Panc1 (cell line): ENCODE data around the gene POLQ. TPM values are rescaled to one million over a fixed set of nuclear protein-coding genes. Genes with fewer than 3 reads are reported as not detected.

Experiments used
- ATAC-seq: fragments of 200-7000 bp; cut with Tn5 transposase; 2 replicates; pipeline ENCODE4 v1.9.1; 2020; ENCODE audit warnings: mild to moderate bottlenecking, moderate library complexity
- BruUV-seq: library from RNA; stranded (reverse); fragments of 400-500 nt; replicated peaks from 2 replicates; lab custom pipeline; 2021; lab: Mats Ljungman, UMichigan
- CTCF ChIA-PET: fragments of 300-600 bp; sonication (Branson Sonifier 250); formaldehyde crosslinking; loops from one replicate; lab custom pipeline; 2022; ENCODE audit warnings: antibody characterized with exemption; lab: Charles Lee
- POLR2A ChIA-PET: fragments of 300-600 bp; sonication (Branson Sonifier 250); formaldehyde crosslinking; loops from one replicate; lab custom pipeline; 2022; ENCODE audit warnings: antibody characterized with exemption; lab: Charles Lee
- DNase-seq: peaks from one replicate; pipeline ENCODE4 v3.0.0-alpha.2; 2010; ENCODE audit warnings: low read depth, low spot score
- H3K27ac ChIP-seq: 2 replicates; pipeline ENCODE4 v1.5.1; 2011; ENCODE audit warnings: mild to moderate bottlenecking, low read length, inconsistent platforms
- H3K27me3 ChIP-seq: fragments of 200-500 bp; sonication (Bioruptor generic); 2 replicates; pipeline ENCODE4 v1.6.0; 2014; ENCODE audit warnings: low read length, inconsistent platforms; ENCODE audit not compliant: control insufficient read depth, insufficient read depth
- H3K36me3 ChIP-seq: fragments of 200-500 bp; sonication (Bioruptor generic); 2 replicates; pipeline ENCODE4 v1.5.1; 2014; ENCODE audit warnings: inconsistent platforms, mild to moderate bottlenecking, low read length, moderate library complexity; ENCODE audit not compliant: control insufficient read depth, insufficient read depth
- H3K4me1 ChIP-seq: 2 replicates; pipeline ENCODE4 v1.5.1; 2011; ENCODE audit warnings: inconsistent platforms, mild to moderate bottlenecking, low read length, moderate library complexity; ENCODE audit not compliant: control insufficient read depth, insufficient read depth
- H3K4me3 ChIP-seq, 2 experiments: 2 replicates each; pipeline ENCODE4 v1.5.1; 2011 to 2012; ENCODE audit warnings: low read depth in 2 of 2, low read length in 2 of 2, mild to moderate bottlenecking in 2 of 2, inconsistent platforms in 1 of 2, moderate library complexity in 1 of 2
- H3K9me3 ChIP-seq: fragments of 200-500 bp; sonication (Bioruptor generic); 2 replicates; pipeline ENCODE4 v1.5.1; 2014; ENCODE audit warnings: low read depth, mild to moderate bottlenecking, inconsistent platforms, low read length, moderate library complexity; ENCODE audit not compliant: control insufficient read depth, insufficient read depth
- POLR2AphosphoS5 ChIP-seq: IDR thresholded peaks from 2 replicates; pipeline ENCODE4 v1.6.1; 2012; ENCODE audit warnings: mild to moderate bottlenecking, low read depth, low read length, moderate library complexity
- REST ChIP-seq, 2 experiments: IDR thresholded peaks; 2 replicates each; pipeline ENCODE4 v1.6.1; 2011 to 2012; ENCODE audit warnings: low read depth in 2 of 2, control low read depth in 1 of 2, low read length in 1 of 2, mild to moderate bottlenecking in 1 of 2, moderate library complexity in 1 of 2; ENCODE audit not compliant: insufficient read depth in 1 of 2
- SIN3A ChIP-seq: IDR thresholded peaks from 2 replicates; pipeline ENCODE4 v1.6.1; 2012; ENCODE audit warnings: low read depth, mild to moderate bottlenecking, low read length, moderate library complexity, borderline replicate concordance; ENCODE audit not compliant: insufficient read depth
- TCF7L2 ChIP-seq: IDR thresholded peaks from 2 replicates; pipeline ENCODE4 v1.6.1; 2011; ENCODE audit warnings: mild to moderate bottlenecking, low read depth, low read length, inconsistent platforms
- in situ Hi-C: cut with HindIII; loops from 2 replicates; pipeline ENCODE4 v1.10.0; 2016; ENCODE audit warnings: low sequenced_read_pairs, low pct_unique_long_range_greater_than_20kb
- intact Hi-C: fragments of 100-400 bp; cut with micrococcal nuclease; formaldehyde crosslinking; loops from one replicate; pipeline ENCODE4 v1.10.0; 2022; ENCODE audit not compliant: unreplicated experiment
- total RNA-seq: library from RNA; stranded (reverse); gene quantifications from one replicate; pipeline ENCODE4 v1.2.1, GENCODE V29; 2021; ENCODE audit not compliant: unreplicated experiment
- TF ChIP-seq, protein P1 (sequence below): fragments of 450-650 bp; IDR thresholded peaks from 2 replicates; pipeline ENCODE4 v1.5.1; 2017; ENCODE audit warnings: mild to moderate bottlenecking

The POLQ gene
- total RNA-seq, 1 experiment from 2014 or later, result 11.9 TPM

DNA sequence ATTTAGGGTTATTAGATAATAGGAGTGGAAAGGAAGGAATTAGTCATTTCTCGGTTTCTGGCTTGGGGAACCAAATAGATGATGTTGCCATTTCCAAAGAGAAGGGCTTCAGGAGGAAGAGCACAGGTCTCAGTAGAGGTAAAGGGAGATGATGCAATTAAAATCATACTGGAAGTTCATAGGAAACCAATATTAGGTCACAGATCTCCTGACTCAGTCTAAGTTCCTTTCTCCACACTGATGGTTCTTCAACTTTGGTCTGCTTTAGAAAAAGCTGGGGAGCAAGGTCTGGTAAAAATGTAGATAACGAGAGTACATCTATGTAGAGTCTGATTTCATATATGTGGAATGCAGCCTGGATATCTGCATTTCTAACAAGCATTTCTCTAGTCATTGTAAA is 130.9 kb downstream of the POLQ start:
- TF ChIP-seq POLR2AphosphoS5 (no peak), TCF7L2 (no peak), SIN3A (no peak), REST (IDR thresholded peaks at IDR 0.05; ENCODE audit: insufficient read depth in 1 of 2, low read depth in 2 of 2, low read length in 1 of 2) (no peak)
- TF ChIP-seq, protein P1, sequence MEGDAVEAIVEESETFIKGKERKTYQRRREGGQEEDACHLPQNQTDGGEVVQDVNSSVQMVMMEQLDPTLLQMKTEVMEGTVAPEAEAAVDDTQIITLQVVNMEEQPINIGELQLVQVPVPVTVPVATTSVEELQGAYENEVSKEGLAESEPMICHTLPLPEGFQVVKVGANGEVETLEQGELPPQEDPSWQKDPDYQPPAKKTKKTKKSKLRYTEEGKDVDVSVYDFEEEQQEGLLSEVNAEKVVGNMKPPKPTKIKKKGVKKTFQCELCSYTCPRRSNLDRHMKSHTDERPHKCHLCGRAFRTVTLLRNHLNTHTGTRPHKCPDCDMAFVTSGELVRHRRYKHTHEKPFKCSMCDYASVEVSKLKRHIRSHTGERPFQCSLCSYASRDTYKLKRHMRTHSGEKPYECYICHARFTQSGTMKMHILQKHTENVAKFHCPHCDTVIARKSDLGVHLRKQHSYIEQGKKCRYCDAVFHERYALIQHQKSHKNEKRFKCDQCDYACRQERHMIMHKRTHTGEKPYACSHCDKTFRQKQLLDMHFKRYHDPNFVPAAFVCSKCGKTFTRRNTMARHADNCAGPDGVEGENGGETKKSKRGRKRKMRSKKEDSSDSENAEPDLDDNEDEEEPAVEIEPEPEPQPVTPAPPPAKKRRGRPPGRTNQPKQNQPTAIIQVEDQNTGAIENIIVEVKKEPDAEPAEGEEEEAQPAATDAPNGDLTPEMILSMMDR, result no peak
- no peaks in the 10 kb centered on the region for H3K27me3 ChIP-seq
- in situ Hi-C loops (no loop called here), intact Hi-C loops (no loop called here)
- no peaks in the 10 kb centered on the region for H3K9me3 ChIP-seq
- no peak for DNase-seq
- BruUV-seq, result no TSS peak
- ChIA-PET CTCF (no interaction called here), POLR2A (no interaction called here)
- ATAC-seq, result no peak
- no peaks in the 10 kb centered on the region for H3K4me1 ChIP-seq
- H3K27ac ChIP-seq, result no peak overlapping the region
- no peak overlapping the region for H3K4me3 ChIP-seq
- H3K36me3 ChIP-seq, result no peaks in the 10 kb centered on the region

- ATAC-seq, result no peak
- in situ Hi-C loops, result no loop called here
- intact Hi-C loops, result no loop called here
- TF ChIP-seq, protein P1, result no peak
- TF ChIP-seq REST (IDR thresholded peaks at IDR 0.05; ENCODE audit: insufficient read depth in 1 of 2, low read depth in 2 of 2, low read length in 1 of 2), result no peak
- POLR2A ChIA-PET, result no interaction called here
- Histone ChIP-seq H3K36me3 (no peaks in the 10 kb centered on the region), H3K9me3 (no peaks in the 10 kb centered on the region), H3K4me1 (no peaks in the 10 kb centered on the region), H3K27ac (no peak overlapping the region), H3K4me3 (no peak overlapping the region), H3K27me3 (no peaks in the 10 kb centered on the region)
- BruUV-seq, result no TSS peak
- CTCF ChIA-PET, result no interaction called here
- DNase-seq, result no peak
Measured at GRCh38 chr3:121411523-121411922, 134.3 kb downstream of the POLQ start.
